Measurements from ENCODE around the gene HBZ.
A peak's percentile ranks its signal among the peaks of the same experiment; 100 is the strongest.
"Not testable (repeated sequence)": the region's sequence is repeated elsewhere in the genome, so short reads cannot be mapped to it uniquely, and the experiment has no call there.

Gene HBZ

GRCh38 chr16:154217-155030 lies 2.0 kb downstream of the HBZ start:
- peak; percentile 79 for DNase-seq (ENCODE audit: low spot score)
- no peak for TF ChIP-seq CTCF (IDR thresholded peaks at IDR 0.05; ENCODE audit: extremely low read depth, missing control alignments)

GRCh38 chr16:155031-155398 lies 2.6 kb downstream of the HBZ start:
- no peak for DNase-seq (ENCODE audit: low spot score)
- TF ChIP-seq CTCF (IDR thresholded peaks at IDR 0.05; ENCODE audit: extremely low read depth, missing control alignments) = no peak

- no peak for TF ChIP-seq CTCF (IDR thresholded peaks at IDR 0.05; ENCODE audit: extremely low read depth, missing control alignments)
- no peak for DNase-seq (ENCODE audit: low spot score)
These were observed 6.8 kb downstream of the HBZ start for GRCh38 chr16:159136-159849.

- not testable (repeated sequence) for DNase-seq (ENCODE audit: low spot score)
These were observed 7.8 kb downstream of the HBZ start for GRCh38 chr16:160242-160641.

GRCh38 chr16:160691-161190 lies 8.3 kb downstream of the HBZ start:
- TF ChIP-seq CTCF (IDR thresholded peaks at IDR 0.05; ENCODE audit: extremely low read depth, missing control alignments) = no peak
- DNase-seq (ENCODE audit: low spot score) = peak; percentile 9

GRCh38 chr16:162271-162991 lies 10.0 kb downstream of the HBZ start:
- no peak for TF ChIP-seq CTCF (IDR thresholded peaks at IDR 0.05; ENCODE audit: extremely low read depth, missing control alignments)
- DNase-seq (ENCODE audit: low spot score) = peak; percentile 20

- not testable (repeated sequence) for DNase-seq (ENCODE audit: low spot score)
These were observed 10.7 kb downstream of the HBZ start for GRCh38 chr16:163139-163538.

GRCh38 chr16:163696-164095 lies 11.3 kb downstream of the HBZ start:
- DNase-seq (ENCODE audit: low spot score) = peak; percentile 15

GRCh38 chr16:164134-164823 lies 11.8 kb downstream of the HBZ start:
- not testable (repeated sequence) for DNase-seq (ENCODE audit: low spot score)

Measured in GM20000 (cell line).